Sigmoid colon (tissue), 7 donors: ENCODE results near the gene ADAMTS6. TPM values are rescaled to one million over a fixed set of nuclear protein-coding genes. Genes with fewer than 3 reads are reported as not detected.

Source experiments
- DNase-seq: peaks from one replicate; pipeline ENCODE4 v3.0.0-alpha.2; 2019
- H3K27ac ChIP-seq, 4 donors: fragments of 200-600 bp; sonication (generic); one replicate each; pipeline ENCODE4 v1.5.1; 2016 to 2019; ENCODE audit warnings: mild to moderate bottlenecking in 1 of 4
- H3K27me3 ChIP-seq, 3 donors: fragments of 200-600 bp; sonication (generic); one replicate each; pipeline ENCODE4 v1.5.1; 2019; ENCODE audit warnings: mild to moderate bottlenecking in 1 of 3
- H3K36me3 ChIP-seq, 4 donors: fragments of 200-600 bp; sonication (generic); one replicate each; pipeline ENCODE4 v1.5.1; 2016 to 2019
- H3K4me1 ChIP-seq, 4 donors: fragments of 200-600 bp; sonication (generic); one replicate each; pipeline ENCODE4 v1.5.1; 2017 to 2019
- H3K4me3 ChIP-seq, 4 donors: fragments of 200-600 bp; sonication (generic); one replicate each; pipeline ENCODE4 v1.5.1; 2017 to 2019; ENCODE audit warnings: mild to moderate bottlenecking in 2 of 4, moderate library complexity in 1 of 4
- H3K9me3 ChIP-seq, 4 donors: fragments of 200-600 bp in 3 of 4; sonication (generic) in 3 of 4; one replicate each; pipeline versions ENCODE4 v1.5.1 to v1.6.1; 2013 to 2019
- EP300 ChIP-seq, 4 donors: sonication (generic); formaldehyde crosslinking; IDR thresholded peaks; one replicate each; pipeline ENCODE4 v1.6.1; 2017; ENCODE audit warnings: antibody characterized with exemption in 4 of 4
- POLR2A ChIP-seq, 2 donors: fragments of 450-650 bp; IDR thresholded peaks; one replicate each; pipeline ENCODE4 v1.6.1; 2016; ENCODE audit warnings: antibody characterized with exemption in 2 of 2, mild to moderate bottlenecking in 2 of 2, moderate library complexity in 2 of 2
- POLR2AphosphoS5 ChIP-seq, 4 donors: sonication (generic); formaldehyde crosslinking; IDR thresholded peaks; one replicate each; pipeline ENCODE4 v1.6.1; 2017; ENCODE audit warnings: antibody characterized with exemption in 4 of 4
- WGBS, 2 donors: extraction: QIAGEN DNeasy Blood & Tissue Kit; methylation state at CpG; one replicate each; pipeline ENCODE4 v1.1.7; 2013; 5-methylcytosine and 5-hydroxymethylcytosine counted together
- intact Hi-C: fragments of 100-400 bp; cut with DNase I; formaldehyde crosslinking; loops from one replicate; pipeline ENCODE4 v1.15.1; 2023
- polyA plus RNA-seq, 3 donors: library from polyadenylated mRNA; stranded (reverse); fragments of 200-250 nt; gene quantifications; one replicate each; pipeline ENCODE4 v1.2.3, GENCODE V29; 2013
- total RNA-seq, 4 donors: library from RNA; depleted of rRNA; stranded (reverse); fragments of >200 nt; gene quantifications; one replicate each; pipeline ENCODE4 v1.1.0, GENCODE V29; 2016
- TF ChIP-seq, protein P1 (sequence below), 4 experiments: fragments of 450-650 bp in 3 of 4; fragments of 200-600 bp in 1 of 4; IDR thresholded peaks; one replicate each; pipeline ENCODE4 v1.5.1; 2016 to 2019; ENCODE audit warnings: antibody characterized with exemption in 4 of 4, mild to moderate bottlenecking in 3 of 4, moderate library complexity in 2 of 4
- donor health status: healthy with polysubstance abuse.
- donor health status: Bipolar disorder and iron deficiency.
- donor health status: healthy.

The ADAMTS6 gene
- total and polyA plus RNA-seq, 7 donors: 0.74 to 18.3 (median 7.1) TPM; not detected in 2

DNA sequence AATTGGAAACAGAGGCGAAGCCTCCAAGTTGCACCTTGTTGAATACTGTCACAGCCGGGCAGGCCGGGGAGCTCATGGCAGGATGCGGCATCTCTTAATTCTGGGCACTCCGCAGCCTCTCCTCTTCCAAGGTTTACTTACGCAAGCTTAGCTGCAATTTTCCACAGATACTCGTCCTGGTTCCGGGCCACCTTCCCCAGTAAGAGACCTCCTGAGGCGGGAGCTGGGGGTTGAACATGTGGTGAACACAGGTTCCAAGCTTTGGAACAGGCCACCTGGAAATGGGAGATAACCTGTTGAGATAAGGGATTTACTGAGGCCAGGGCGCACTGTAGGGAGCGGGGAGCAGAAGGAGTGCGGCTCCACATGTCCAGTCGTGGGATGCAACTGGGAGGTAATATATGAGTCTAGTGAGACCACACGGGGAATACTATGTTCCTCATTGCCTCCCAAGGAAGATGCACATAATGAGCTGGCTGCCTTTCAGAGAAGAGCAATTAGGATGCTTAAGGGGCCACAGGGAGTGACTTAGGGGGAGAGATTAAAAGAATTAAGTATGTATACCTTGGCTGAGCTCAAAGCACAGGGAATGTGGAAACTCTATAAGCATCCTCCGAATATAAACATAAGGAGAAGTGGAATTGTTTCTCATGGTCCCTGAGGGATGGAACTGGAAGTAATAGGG lies 377.8 kb downstream of the ADAMTS6 start:
- Histone ChIP-seq H3K4me1 (peaks cover 0 to 6% (median 5%) of the 10 kb centered on the region in 4 donors), H3K9me3 (no peaks in the 10 kb centered on the region), H3K27me3 (no peaks in the 10 kb centered on the region), H3K36me3 (no peaks in the 10 kb centered on the region), H3K27ac (peak overlapping the region; percentile 78 to 86 (median 82)), H3K4me3 (no peak overlapping the region)
- DNase-seq: no peak
- intact Hi-C loops: loop anchor here (2.0 to 10.0 kb wide), 4 partner anchors 67 to 379 kb away; no protein-coding TSS in a partner anchor
- TF ChIP-seq EP300 (IDR thresholded peaks at IDR 0.05) (no peak), POLR2AphosphoS5 (IDR thresholded peaks at IDR 0.05) (no peak), POLR2A (IDR thresholded peaks at IDR 0.05) (no peak)
- TF ChIP-seq, protein P1, sequence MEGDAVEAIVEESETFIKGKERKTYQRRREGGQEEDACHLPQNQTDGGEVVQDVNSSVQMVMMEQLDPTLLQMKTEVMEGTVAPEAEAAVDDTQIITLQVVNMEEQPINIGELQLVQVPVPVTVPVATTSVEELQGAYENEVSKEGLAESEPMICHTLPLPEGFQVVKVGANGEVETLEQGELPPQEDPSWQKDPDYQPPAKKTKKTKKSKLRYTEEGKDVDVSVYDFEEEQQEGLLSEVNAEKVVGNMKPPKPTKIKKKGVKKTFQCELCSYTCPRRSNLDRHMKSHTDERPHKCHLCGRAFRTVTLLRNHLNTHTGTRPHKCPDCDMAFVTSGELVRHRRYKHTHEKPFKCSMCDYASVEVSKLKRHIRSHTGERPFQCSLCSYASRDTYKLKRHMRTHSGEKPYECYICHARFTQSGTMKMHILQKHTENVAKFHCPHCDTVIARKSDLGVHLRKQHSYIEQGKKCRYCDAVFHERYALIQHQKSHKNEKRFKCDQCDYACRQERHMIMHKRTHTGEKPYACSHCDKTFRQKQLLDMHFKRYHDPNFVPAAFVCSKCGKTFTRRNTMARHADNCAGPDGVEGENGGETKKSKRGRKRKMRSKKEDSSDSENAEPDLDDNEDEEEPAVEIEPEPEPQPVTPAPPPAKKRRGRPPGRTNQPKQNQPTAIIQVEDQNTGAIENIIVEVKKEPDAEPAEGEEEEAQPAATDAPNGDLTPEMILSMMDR (IDR thresholded peaks at IDR 0.05): no peak
- WGBS, 2 donors: 87 to 92% methylated on average over 15 of the region's 15 CpGs

DNA sequence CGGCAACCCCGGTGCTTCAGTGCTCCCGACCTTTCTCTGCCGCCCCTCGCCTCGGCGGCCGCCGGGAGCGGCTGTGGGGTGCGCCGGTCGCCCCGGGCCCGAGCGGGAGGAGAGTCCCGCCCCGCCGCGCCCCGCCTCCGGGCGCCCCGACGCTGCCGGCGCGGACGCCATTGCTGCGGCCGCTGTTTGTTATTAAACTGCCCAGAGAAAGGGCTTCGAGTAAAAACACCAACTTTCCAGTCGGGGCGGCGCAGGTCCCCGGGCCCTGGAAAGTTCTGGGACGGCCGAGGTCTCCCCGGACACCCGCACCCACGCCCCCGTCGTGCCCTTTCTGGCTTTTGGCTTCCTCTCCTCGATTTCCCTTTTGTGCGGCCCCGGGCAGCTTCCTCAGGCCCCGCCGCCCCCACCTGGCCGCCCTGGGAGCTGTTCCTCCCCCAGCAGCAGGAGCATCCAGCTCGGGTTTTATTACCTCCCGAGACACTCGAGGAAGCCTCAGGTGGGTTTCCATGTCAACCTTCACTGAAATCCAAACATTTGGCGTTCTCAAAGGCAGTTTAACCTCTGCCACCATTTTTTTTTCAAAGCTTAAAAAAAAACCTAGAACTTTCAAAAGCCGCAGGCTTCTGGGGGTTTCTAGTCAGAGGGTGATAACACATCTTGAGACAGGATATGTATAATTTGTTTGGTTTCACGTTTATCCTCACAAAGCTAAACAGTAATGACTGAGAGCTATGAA lies 378.6 kb downstream of the ADAMTS6 start:
- Histone ChIP-seq H3K36me3 (no peaks in the 10 kb centered on the region), H3K4me3 (peak overlapping the region; percentile 49 to 66 (median 59)), H3K9me3 (no peaks in the 10 kb centered on the region), H3K4me1 (peaks cover 0 to 6% (median 5%) of the 10 kb centered on the region in 4 donors), H3K27me3 (no peaks in the 10 kb centered on the region), H3K27ac (peak overlapping the region; percentile 78 to 86 (median 82))
- peak; percentile 85 for DNase-seq
- TF ChIP-seq EP300 (IDR thresholded peaks at IDR 0.05) (no peak), POLR2A (IDR thresholded peaks at IDR 0.05) (no peak), POLR2AphosphoS5 (IDR thresholded peaks at IDR 0.05) (peak in 1 of 4 donors; percentile 19)
- TF ChIP-seq, protein P1 (IDR thresholded peaks at IDR 0.05): peak in 2 of 4 experiments; percentile 41 to 42
- intact Hi-C loops: loop anchor here (2.0 to 10.0 kb wide), 4 partner anchors 66 to 380 kb away; no protein-coding TSS in a partner anchor
- 1% methylated on average over 55 of the region's 55 CpGs for WGBS, 2 donors

DNA sequence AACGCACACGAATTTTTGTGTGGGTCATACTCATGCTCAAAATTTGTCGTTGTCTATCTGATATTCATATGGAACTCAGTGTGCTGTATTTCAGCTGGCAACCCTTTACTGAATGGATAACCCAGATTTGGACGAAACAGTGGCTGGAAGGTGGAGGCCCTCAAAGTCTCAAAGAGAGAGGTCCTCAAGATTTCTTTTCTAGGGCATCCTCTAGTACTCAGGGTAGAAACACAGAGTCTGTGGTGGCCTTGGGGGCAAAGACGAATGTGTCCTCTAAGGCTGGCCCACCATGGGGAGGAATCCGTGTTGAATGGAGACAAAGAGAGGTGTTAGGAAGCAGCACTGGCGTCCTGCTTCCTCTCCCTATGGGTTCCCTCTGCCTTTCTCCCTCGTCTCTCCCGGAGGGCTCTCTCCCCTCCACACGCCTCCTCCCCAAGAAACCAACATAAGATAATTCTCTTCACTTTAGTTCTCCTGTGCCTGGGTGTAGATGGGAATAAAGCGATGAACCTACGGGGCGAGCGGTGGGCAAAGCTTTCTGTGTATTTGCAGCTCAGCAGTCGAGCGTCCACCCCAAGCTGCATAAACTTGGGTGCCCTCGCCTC lies 379.2 kb downstream of the ADAMTS6 start:
- DNase-seq: no peak
- Histone ChIP-seq H3K9me3 (no peaks in the 10 kb centered on the region), H3K36me3 (no peaks in the 10 kb centered on the region), H3K27me3 (no peaks in the 10 kb centered on the region), H3K27ac (peak overlapping the region; percentile 78 to 86 (median 82)), H3K4me1 (peaks cover 0 to 6% (median 5%) of the 10 kb centered on the region in 4 donors), H3K4me3 (peak overlapping the region; percentile 49 to 66 (median 59))
- intact Hi-C loops: loop anchor here (2.0 to 10.0 kb wide), 4 partner anchors 66 to 380 kb away; no protein-coding TSS in a partner anchor
- TF ChIP-seq EP300 (IDR thresholded peaks at IDR 0.05): no peak
- TF ChIP-seq POLR2A (IDR thresholded peaks at IDR 0.05): no peak
- no peak for TF ChIP-seq POLR2AphosphoS5 (IDR thresholded peaks at IDR 0.05)
- TF ChIP-seq, protein P1 (IDR thresholded peaks at IDR 0.05): no peak
- WGBS, 2 donors: 38 to 43% methylated on average over 17 of the region's 17 CpGs

DNA sequence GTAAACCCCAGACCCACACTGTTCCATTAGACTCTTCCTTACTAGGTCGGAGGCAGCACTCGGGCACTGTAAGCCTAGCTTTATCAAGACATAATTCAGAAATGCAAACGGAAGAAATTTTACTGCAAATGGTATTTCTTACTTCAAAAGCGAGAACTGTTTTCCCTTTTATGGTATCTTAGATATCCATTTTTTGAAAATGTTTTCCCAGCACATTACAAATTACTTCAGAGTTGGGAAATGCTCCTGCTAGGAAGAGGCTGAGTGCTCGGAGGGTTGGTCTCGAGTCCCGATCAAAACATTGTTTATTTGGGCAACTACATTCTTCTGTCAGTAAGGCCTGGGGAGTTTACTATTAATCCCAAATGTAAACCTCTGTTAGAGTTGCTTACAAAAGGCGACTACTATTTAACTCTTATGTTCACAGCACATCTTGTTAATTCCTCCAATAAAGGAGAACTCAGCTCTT lies 380.1 kb downstream of the ADAMTS6 start:
- no peak overlapping the region for H3K4me3 ChIP-seq
- no peak overlapping the region for H3K27ac ChIP-seq
- 85 to 86% methylated on average over 8 of the region's 8 CpGs for WGBS, 2 donors
- no peaks in the 10 kb centered on the region for H3K27me3 ChIP-seq
- no peak for DNase-seq
- H3K4me1 ChIP-seq: peaks cover 0 to 6% (median 5%) of the 10 kb centered on the region in 4 donors
- H3K36me3 ChIP-seq: no peaks in the 10 kb centered on the region
- H3K9me3 ChIP-seq: no peaks in the 10 kb centered on the region
- TF ChIP-seq POLR2A (IDR thresholded peaks at IDR 0.05): no peak
- intact Hi-C loops: loop anchor here (2.0 to 10.0 kb wide), 4 partner anchors 65 to 381 kb away; no protein-coding TSS in a partner anchor
